ENCODE results near the gene NAT14.

DNA sequence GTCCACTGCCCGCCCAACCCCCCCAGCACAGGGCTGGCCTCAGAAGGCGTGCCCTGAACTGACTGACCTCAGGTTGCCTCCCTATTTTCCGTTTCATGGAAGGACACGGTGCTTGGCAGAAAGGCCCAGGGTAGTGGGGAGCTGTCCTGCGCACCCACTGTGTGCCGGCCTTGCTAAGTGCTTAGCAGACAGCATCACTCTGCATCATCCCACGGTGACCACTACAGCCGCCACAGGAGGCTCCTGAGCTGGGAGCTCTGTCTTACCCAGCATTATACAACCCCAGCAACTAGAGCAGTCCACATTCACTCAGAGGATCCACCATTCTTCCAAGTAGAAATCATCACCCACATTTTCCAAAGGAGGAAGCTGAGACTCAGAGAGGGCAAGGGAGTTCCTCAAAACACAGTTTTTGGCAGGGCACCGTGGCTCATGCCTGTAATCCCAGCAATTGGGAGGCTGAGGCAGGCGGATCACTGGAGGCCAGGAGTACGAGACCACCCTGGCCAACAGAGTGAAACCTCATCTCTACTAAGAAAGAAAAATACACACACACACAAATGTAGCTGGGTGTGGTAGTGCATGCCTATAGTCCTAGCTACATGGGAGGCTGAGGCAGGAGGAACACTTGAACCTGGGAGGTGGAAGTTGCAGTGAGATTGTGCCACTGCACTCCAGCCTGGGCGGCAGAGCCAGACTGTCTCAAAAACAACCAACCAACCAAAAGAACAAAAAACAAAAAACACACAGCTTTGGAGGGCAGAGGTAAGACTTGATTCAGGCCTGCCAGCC, 50.4 kb downstream of the NAT14 start:
- TF ChIP-seq EZH2 (IDR thresholded peaks at IDR 0.05; ENCODE audit: borderline replicate concordance, low read depth, low read length, severe bottlenecking): no peak
- TF ChIP-seq MYC (IDR thresholded peaks at IDR 0.05; ENCODE audit: low read depth, low read length): no peak
